ENCODE results near the gene TRMU. TPM values are rescaled to one million over a fixed set of nuclear protein-coding genes. Genes with fewer than 3 reads are reported as not detected.

The TRMU gene
- total and polyA plus RNA-seq, 2 of the 4 experiments (the other 2 are of a cell fraction) = 19.0 to 36.4 TPM

DNA sequence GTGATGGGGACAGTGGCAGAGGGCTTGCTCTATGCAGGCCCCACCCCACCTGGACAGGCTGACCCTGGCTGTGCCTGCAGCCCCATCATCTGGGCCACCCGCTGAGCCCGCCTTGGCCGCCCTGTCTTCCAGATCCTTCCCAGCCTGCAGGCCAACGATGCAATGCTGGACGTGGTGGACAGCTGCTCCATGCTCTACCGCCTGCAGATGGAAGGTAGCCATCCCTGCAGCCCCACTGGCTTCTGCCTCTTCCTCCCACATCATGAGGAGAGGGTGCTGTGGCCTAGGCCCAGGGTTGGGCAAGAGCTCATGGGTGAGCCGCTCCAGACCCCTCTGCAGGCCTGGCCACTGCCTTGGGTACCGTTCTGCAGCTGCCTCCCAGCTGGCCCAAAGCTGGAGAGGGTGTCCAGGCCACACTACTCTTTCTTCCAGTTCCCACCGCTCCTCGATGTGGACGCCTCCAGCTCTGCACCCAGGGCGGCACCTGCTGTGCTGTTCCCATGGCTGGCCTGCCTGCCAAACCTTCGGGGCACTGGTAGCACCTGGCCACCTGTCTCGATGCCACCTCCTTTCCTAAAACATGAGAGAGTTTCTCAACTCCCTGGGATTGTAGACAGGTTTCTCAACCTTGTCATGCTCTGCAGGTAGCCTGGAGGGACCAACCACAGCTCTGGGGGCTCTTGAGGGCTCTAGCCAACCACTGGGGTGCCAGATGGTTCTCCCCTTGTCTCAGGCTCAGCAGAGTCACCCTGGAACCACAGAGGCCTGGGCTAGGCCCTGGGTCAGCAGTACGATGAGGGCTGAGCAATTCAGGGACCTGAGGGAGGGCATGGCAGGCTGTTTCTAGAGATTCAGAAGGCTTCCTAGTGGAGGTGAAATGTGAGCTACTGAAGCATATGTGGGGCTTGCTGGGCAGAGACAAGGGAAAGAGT, 48.3 kb upstream of the TRMU start:
- Histone ChIP-seq H3K56ac (ENCODE audit: extremely low read depth, insufficient read depth, low read length) (no peak overlapping the region), H3K9ac (ENCODE audit: low read depth, low read length) (no peak overlapping the region), H3K4ac (ENCODE audit: low read depth, low read length) (no peak overlapping the region), H3K4me3 (ENCODE audit: insufficient read depth, low read depth, low read length) (no peak overlapping the region), H4K5ac (ENCODE audit: low read depth, low read length) (no peak overlapping the region; the same call in 1 of the 2 replicates), H2BK120ac (ENCODE audit: low read depth, low read length) (no peak overlapping the region), H4K8ac (ENCODE audit: low read depth in 2 of 2, low read length in 2 of 2) (no peak overlapping the region), H3K27me3 (ENCODE audit: control insufficient read depth, insufficient read depth, low read length) (no peaks in the 10 kb centered on the region), H2AFZ (replicated peaks; ENCODE audit: low read length, poor library complexity) (no peak overlapping the region), H2AK5ac (ENCODE audit: low read depth, low read length) (no peak overlapping the region), H3K18ac (ENCODE audit: low read depth, low read length) (no peak overlapping the region), H3K4me2 (ENCODE audit: low read depth, low read length) (no peak overlapping the region), H3K9me3 (ENCODE audit: control insufficient read depth, insufficient read depth, low read length) (no peaks in the 10 kb centered on the region), H3K23ac (ENCODE audit: low read depth, low read length) (no peak overlapping the region), H3K4me1 (ENCODE audit: control insufficient read depth, insufficient read depth, low read length) (no peaks in the 10 kb centered on the region), H2AK9ac (replicated peaks; ENCODE audit: low read depth, low read length, poor library complexity) (no peak overlapping the region), H3K36me3 (ENCODE audit: control insufficient read depth, insufficient read depth, low read length) (peaks cover 59% of the 10 kb centered on the region), H2BK20ac (ENCODE audit: low read depth, low read length) (no peak overlapping the region), H2BK5ac (ENCODE audit: low read depth, low read length, poor library complexity, severe bottlenecking) (no peak overlapping the region), H3K14ac (replicated peaks; ENCODE audit: low read depth, low read length) (no peak overlapping the region), H4K20me1 (ENCODE audit: insufficient read depth, low read length) (no peaks in the 10 kb centered on the region), H3K9me1 (ENCODE audit: insufficient read depth, low read length) (0 out of 2 replicates have a peak, but pooled peaks cover 2% of the 10 kb centered on the region), H2BK15ac (ENCODE audit: low read depth, low read length) (no peak overlapping the region), H3K79me1 (ENCODE audit: low read depth in 1 of 2, low read length in 2 of 2) (no peaks in the 10 kb centered on the region), H3K27ac (ENCODE audit: insufficient read depth, low read length) (no peak overlapping the region), H4K91ac (ENCODE audit: insufficient read depth, low read depth, low read length) (no peak overlapping the region)
- ATAC-seq (ENCODE audit: low read depth) = no peak
- no TSS peak for BruUV-seq (replicated peaks)
- DNase-seq = no peak
- dilution Hi-C loops (cut with HindIII; ENCODE audit: low sequenced_read_pairs, unreplicated experiment) = no loop called here
- TF ChIP-seq CHD1 (IDR thresholded peaks at IDR 0.05; ENCODE audit: low read depth, low read length) = no peak
- no peak for TF ChIP-seq RCOR1 (IDR thresholded peaks at IDR 0.05; ENCODE audit: insufficient replicate concordance, low read length)
- TF ChIP-seq MAZ (IDR thresholded peaks at IDR 0.05; ENCODE audit: borderline replicate concordance, low read depth, low read length) = no peak
- TF ChIP-seq BHLHE40 (IDR thresholded peaks at IDR 0.05; ENCODE audit: low read depth, low read length) = no peak
- no peak for TF ChIP-seq SMC3 (IDR thresholded peaks at IDR 0.05; ENCODE audit: low read depth, low read length)
- no peak for TF ChIP-seq RAD21 (IDR thresholded peaks at IDR 0.05; ENCODE audit: low read length)
- TF ChIP-seq NFE2L2 (IDR thresholded peaks at IDR 0.05; ENCODE audit: low read depth, low read length) = no peak
- TF ChIP-seq, protein P1, sequence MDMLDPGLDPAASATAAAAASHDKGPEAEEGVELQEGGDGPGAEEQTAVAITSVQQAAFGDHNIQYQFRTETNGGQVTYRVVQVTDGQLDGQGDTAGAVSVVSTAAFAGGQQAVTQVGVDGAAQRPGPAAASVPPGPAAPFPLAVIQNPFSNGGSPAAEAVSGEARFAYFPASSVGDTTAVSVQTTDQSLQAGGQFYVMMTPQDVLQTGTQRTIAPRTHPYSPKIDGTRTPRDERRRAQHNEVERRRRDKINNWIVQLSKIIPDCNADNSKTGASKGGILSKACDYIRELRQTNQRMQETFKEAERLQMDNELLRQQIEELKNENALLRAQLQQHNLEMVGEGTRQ (IDR thresholded peaks at IDR 0.05; ENCODE audit: low read depth, low read length) = no peak
- no peak for TF ChIP-seq CEBPB (IDR thresholded peaks at IDR 0.05; ENCODE audit: low read depth, low read length)
- no peak for TF ChIP-seq MXI1 (IDR thresholded peaks at IDR 0.05; ENCODE audit: borderline replicate concordance, low read depth, low read length)
- TF ChIP-seq, protein P2, sequence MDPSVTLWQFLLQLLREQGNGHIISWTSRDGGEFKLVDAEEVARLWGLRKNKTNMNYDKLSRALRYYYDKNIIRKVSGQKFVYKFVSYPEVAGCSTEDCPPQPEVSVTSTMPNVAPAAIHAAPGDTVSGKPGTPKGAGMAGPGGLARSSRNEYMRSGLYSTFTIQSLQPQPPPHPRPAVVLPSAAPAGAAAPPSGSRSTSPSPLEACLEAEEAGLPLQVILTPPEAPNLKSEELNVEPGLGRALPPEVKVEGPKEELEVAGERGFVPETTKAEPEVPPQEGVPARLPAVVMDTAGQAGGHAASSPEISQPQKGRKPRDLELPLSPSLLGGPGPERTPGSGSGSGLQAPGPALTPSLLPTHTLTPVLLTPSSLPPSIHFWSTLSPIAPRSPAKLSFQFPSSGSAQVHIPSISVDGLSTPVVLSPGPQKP (IDR thresholded peaks at IDR 0.05; ENCODE audit: borderline replicate concordance, low read depth, low read length) = no peak
- no peak for TF ChIP-seq POLR2A (IDR thresholded peaks at IDR 0.05; ENCODE audit: low read depth, low read length)
- no peak for TF ChIP-seq RFX5 (IDR thresholded peaks at IDR 0.05; ENCODE audit: low read depth, low read length)
- TF ChIP-seq, protein P3, sequence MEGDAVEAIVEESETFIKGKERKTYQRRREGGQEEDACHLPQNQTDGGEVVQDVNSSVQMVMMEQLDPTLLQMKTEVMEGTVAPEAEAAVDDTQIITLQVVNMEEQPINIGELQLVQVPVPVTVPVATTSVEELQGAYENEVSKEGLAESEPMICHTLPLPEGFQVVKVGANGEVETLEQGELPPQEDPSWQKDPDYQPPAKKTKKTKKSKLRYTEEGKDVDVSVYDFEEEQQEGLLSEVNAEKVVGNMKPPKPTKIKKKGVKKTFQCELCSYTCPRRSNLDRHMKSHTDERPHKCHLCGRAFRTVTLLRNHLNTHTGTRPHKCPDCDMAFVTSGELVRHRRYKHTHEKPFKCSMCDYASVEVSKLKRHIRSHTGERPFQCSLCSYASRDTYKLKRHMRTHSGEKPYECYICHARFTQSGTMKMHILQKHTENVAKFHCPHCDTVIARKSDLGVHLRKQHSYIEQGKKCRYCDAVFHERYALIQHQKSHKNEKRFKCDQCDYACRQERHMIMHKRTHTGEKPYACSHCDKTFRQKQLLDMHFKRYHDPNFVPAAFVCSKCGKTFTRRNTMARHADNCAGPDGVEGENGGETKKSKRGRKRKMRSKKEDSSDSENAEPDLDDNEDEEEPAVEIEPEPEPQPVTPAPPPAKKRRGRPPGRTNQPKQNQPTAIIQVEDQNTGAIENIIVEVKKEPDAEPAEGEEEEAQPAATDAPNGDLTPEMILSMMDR (conservative IDR thresholded peaks at IDR 0.05; ENCODE audit: low read depth, low read length) = no peak
- ChIA-PET CTCF (no interaction called here), POLR2A (ENCODE audit: unreplicated experiment) (interaction anchor here (0.6 to 0.7 kb wide), 2 partner anchors 33 to 173 kb away, joined by 4 to 8 read pairs; no protein-coding TSS in a partner anchor)
- intact Hi-C loops (cut with micrococcal nuclease) = no loop called here
- WGBS, 2 experiments (ENCODE audit: extremely low coverage in 2 of 2, insufficient read length in 1 of 2) = 86% methylated on average over 6 of the region's 15 CpGs; no CpG with 5 or more reads in 1 of the 2 experiments
- in situ Hi-C loops (cut with MboI; ENCODE audit: low sequenced_read_pairs) = no loop called here
